ENCODE measurements around the gene ME3. TPM values are rescaled to one million over a fixed set of nuclear protein-coding genes. Genes with fewer than 3 reads are reported as not detected.

ME3 gene
- total RNA-seq, 2 experiments from 2014 or later, result not detected

GRCh38 chr11:86671531-86672006 lies 847 bp downstream of the ME3 start:
- no peak overlapping the region for H2AFZ ChIP-seq (ENCODE audit: low read length)
- H3K4me1 ChIP-seq (ENCODE audit: insufficient read depth, low read length, poor library complexity, severe bottlenecking), result no peaks in the 10 kb centered on the region
- POLR2A ChIA-PET, result interaction anchor here (0.6 kb wide), 1 partner anchor 42 kb away, joined by 4 read pairs; no protein-coding TSS in a partner anchor
- H3K9me2 ChIP-seq (ENCODE audit: insufficient read depth, low read length), result no peaks in the 10 kb centered on the region
- H3K79me2 ChIP-seq (ENCODE audit: insufficient read depth, low read depth, low read length), result no peaks in the 10 kb centered on the region
- no peak for TF ChIP-seq CTCF (conservative IDR thresholded peaks at IDR 0.05; ENCODE audit: low read length)
- no peak for TF ChIP-seq EZH2phosphoT487 (IDR thresholded peaks at IDR 0.05; ENCODE audit: borderline replicate concordance, low read depth, low read length)
- no TSS peak for BruUV-seq (replicated peaks)
- intact Hi-C loops (cut with micrococcal nuclease; ENCODE audit: unreplicated experiment), result no loop called here
- H3K4me2 ChIP-seq (ENCODE audit: low read length), result no peak overlapping the region
- H3K9me3 ChIP-seq (ENCODE audit: low read length), result no peaks in the 10 kb centered on the region
- CTCF ChIA-PET (ENCODE audit: unreplicated experiment), result no interaction called here
- no peaks in the 10 kb centered on the region for H4K20me1 ChIP-seq (ENCODE audit: insufficient read depth, low read length)
- no peak overlapping the region for H3K4me3 ChIP-seq (ENCODE audit: low read depth, low read length, poor library complexity, severe bottlenecking)
- no peaks in the 10 kb centered on the region for H3K36me3 ChIP-seq (ENCODE audit: insufficient read depth, low read length)
- DNase-seq (ENCODE audit: low spot score), result no peak
- H3K27ac ChIP-seq (ENCODE audit: low read depth, low read length, poor library complexity, severe bottlenecking), result no peak overlapping the region

GRCh38 chr11:86670911-86671310 lies 1.5 kb downstream of the ME3 start:
- H4K20me1 ChIP-seq (ENCODE audit: insufficient read depth, low read length), result no peaks in the 10 kb centered on the region
- BruUV-seq (replicated peaks), result no TSS peak
- CTCF ChIA-PET (ENCODE audit: unreplicated experiment), result no interaction called here
- H3K4me3 ChIP-seq (ENCODE audit: low read depth, low read length, poor library complexity, severe bottlenecking), result no peak overlapping the region
- H3K27ac ChIP-seq (ENCODE audit: low read depth, low read length, poor library complexity, severe bottlenecking), result no peak overlapping the region
- TF ChIP-seq EZH2phosphoT487 (IDR thresholded peaks at IDR 0.05; ENCODE audit: borderline replicate concordance, low read depth, low read length) (no peak), CTCF (conservative IDR thresholded peaks at IDR 0.05; ENCODE audit: low read length) (no peak)
- no peaks in the 10 kb centered on the region for H3K4me1 ChIP-seq (ENCODE audit: insufficient read depth, low read length, poor library complexity, severe bottlenecking)
- H3K9me3 ChIP-seq (ENCODE audit: low read length), result no peaks in the 10 kb centered on the region
- H3K9me2 ChIP-seq (ENCODE audit: insufficient read depth, low read length), result no peaks in the 10 kb centered on the region
- no peaks in the 10 kb centered on the region for H3K36me3 ChIP-seq (ENCODE audit: insufficient read depth, low read length)
- POLR2A ChIA-PET, result interaction anchor here (0.6 kb wide), 1 partner anchor 41 kb away, joined by 4 read pairs; no protein-coding TSS in a partner anchor
- intact Hi-C loops (cut with micrococcal nuclease; ENCODE audit: unreplicated experiment), result no loop called here
- H3K79me2 ChIP-seq (ENCODE audit: insufficient read depth, low read depth, low read length), result no peaks in the 10 kb centered on the region
- H3K4me2 ChIP-seq (ENCODE audit: low read length), result no peak overlapping the region
- DNase-seq (ENCODE audit: low spot score), result no peak
- H2AFZ ChIP-seq (ENCODE audit: low read length), result no peak overlapping the region

- no peak overlapping the region for H3K27ac ChIP-seq (ENCODE audit: low read depth, low read length, poor library complexity, severe bottlenecking)
- TF ChIP-seq CTCF (conservative IDR thresholded peaks at IDR 0.05; ENCODE audit: low read length) (no peak), EZH2phosphoT487 (IDR thresholded peaks at IDR 0.05; ENCODE audit: borderline replicate concordance, low read depth, low read length) (no peak)
- no peak overlapping the region for H3K4me2 ChIP-seq (ENCODE audit: low read length)
- no peaks in the 10 kb centered on the region for H3K9me2 ChIP-seq (ENCODE audit: insufficient read depth, low read length)
- no peak overlapping the region for H3K4me3 ChIP-seq (ENCODE audit: low read depth, low read length, poor library complexity, severe bottlenecking)
- no peak overlapping the region for H2AFZ ChIP-seq (ENCODE audit: low read length)
- ChIA-PET CTCF (ENCODE audit: unreplicated experiment) (no interaction called here), POLR2A (no interaction called here)
- intact Hi-C loops (cut with micrococcal nuclease; ENCODE audit: unreplicated experiment), result no loop called here
- H4K20me1 ChIP-seq (ENCODE audit: insufficient read depth, low read length), result no peaks in the 10 kb centered on the region
- no peak for DNase-seq (ENCODE audit: low spot score)
- H3K9me3 ChIP-seq (ENCODE audit: low read length), result no peaks in the 10 kb centered on the region
- BruUV-seq (replicated peaks), result no TSS peak
- no peaks in the 10 kb centered on the region for H3K79me2 ChIP-seq (ENCODE audit: insufficient read depth, low read depth, low read length)
- H3K36me3 ChIP-seq (ENCODE audit: insufficient read depth, low read length), result no peaks in the 10 kb centered on the region
- H3K4me1 ChIP-seq (ENCODE audit: insufficient read depth, low read length, poor library complexity, severe bottlenecking), result no peaks in the 10 kb centered on the region
These were observed 2.2 kb downstream of the ME3 start for GRCh38 chr11:86670181-86670580.
